Transverse colon (tissue), 4 donors: ENCODE data around the gene DDR2. TPM values are rescaled to one million over a fixed set of nuclear protein-coding genes. Genes with fewer than 3 reads are reported as not detected.
A peak's percentile ranks its signal among the peaks of the same experiment; 100 is the strongest.

ENCODE experiments used
- DNase-seq: peaks from one replicate; pipeline ENCODE4 v3.0.0-alpha.2; 2019
- H3K27ac ChIP-seq, 4 donors: fragments of 200-600 bp; sonication (generic); 2 replicates each; pipeline ENCODE4 v1.5.1; 2016 to 2018; ENCODE audit warnings: inconsistent platforms in 4 of 4
- H3K27me3 ChIP-seq: fragments of 200-600 bp; sonication (generic); 2 replicates; pipeline ENCODE4 v1.5.1; 2017; ENCODE audit warnings: inconsistent platforms
- H3K36me3 ChIP-seq, 4 donors: fragments of 200-600 bp; sonication (generic); 2 replicates each; pipeline ENCODE4 v1.5.1; 2017 to 2019; ENCODE audit warnings: inconsistent platforms in 4 of 4
- H3K4me1 ChIP-seq, 4 donors: fragments of 200-600 bp; sonication (generic); 2 replicates each; pipeline ENCODE4 v1.5.1; 2017 to 2020; ENCODE audit warnings: inconsistent platforms in 4 of 4
- H3K4me3 ChIP-seq, 4 donors: fragments of 200-600 bp; sonication (generic); 1 replicate in 1 of 4; 2 replicates in 3 of 4; pipeline versions ENCODE4 v1.5.1 to v1.6.1; 2017 to 2019; ENCODE audit warnings: inconsistent platforms in 4 of 4
- H3K9me3 ChIP-seq, 2 donors: fragments of 200-600 bp; sonication (generic); 2 replicates each; pipeline ENCODE4 v1.5.1; 2017 to 2019; ENCODE audit warnings: inconsistent platforms in 2 of 2
- CTCF ChIP-seq, 5 experiments: fragments of 200-600 bp in 3 of 5; fragments of 450-650 bp in 2 of 5; sonication (generic) in 3 of 5; IDR thresholded peaks; 1 replicate in 2 of 5; 2 replicates in 3 of 5; pipeline ENCODE4 v1.5.1; 2016 to 2017; ENCODE audit warnings: antibody characterized with exemption in 5 of 5, inconsistent platforms in 3 of 5, mild to moderate bottlenecking in 2 of 5, moderate library complexity in 1 of 5
- EP300 ChIP-seq: sonication (generic); formaldehyde crosslinking; IDR thresholded peaks from one replicate; pipeline ENCODE4 v1.6.1; 2017; ENCODE audit warnings: antibody characterized with exemption, low read depth
- POLR2A ChIP-seq: fragments of 450-650 bp; IDR thresholded peaks from one replicate; pipeline ENCODE4 v1.6.1; 2016; ENCODE audit warnings: antibody characterized with exemption, mild to moderate bottlenecking, moderate library complexity
- POLR2AphosphoS5 ChIP-seq, 3 donors: sonication (generic); formaldehyde crosslinking; IDR thresholded peaks; one replicate each; pipeline ENCODE4 v1.6.1; 2016; ENCODE audit warnings: antibody characterized with exemption in 3 of 3
- WGBS, 2 donors: methylation state at CpG; one replicate each; pipeline ENCODE4 v1.1.5; 2018; ENCODE audit warnings: low coverage in 1 of 2; 5-methylcytosine and 5-hydroxymethylcytosine counted together
- in situ Hi-C, 4 donors: fragments of 200-750 bp; cut with MboI; loops; one replicate each; pipeline versions ENCODE4 v1.15.0 to v1.15.1; 2017; ENCODE audit warnings: low sequenced_read_pairs in 3 of 4, low pct_ligation_motif_present in 1 of 4, low pct_unique_long_range_greater_than_20kb in 1 of 4
- intact Hi-C: fragments of 100-400 bp; cut with DNase I; formaldehyde crosslinking; loops from one replicate; pipeline ENCODE4 v1.15.1; 2023; ENCODE audit warnings: low total_unique reads
- total RNA-seq, 4 donors: library from RNA; depleted of rRNA; stranded (reverse); fragments of >200 nt; gene quantifications; one replicate each; pipeline ENCODE4 v1.1.0, GENCODE V29; 2016

DDR2 gene
- total RNA-seq, 4 donors from 2014 or later = 33.3 to 54.1 (median 42.2) TPM

GRCh38 chr1:162697140-162697895 is 65.1 kb downstream of the DDR2 start:
- Histone ChIP-seq H3K4me1 (peaks cover 16 to 39% (median 18%) of the 10 kb centered on the region in 4 donors), H3K27ac (peak overlapping the region; percentile 71 to 87 (median 79)), H3K9me3 (no peaks in the 10 kb centered on the region), H3K27me3 (no peaks in the 10 kb centered on the region), H3K4me3 (no peak overlapping the region), H3K36me3 (no peaks in the 10 kb centered on the region)
- TF ChIP-seq POLR2A = no peak
- no peak for TF ChIP-seq EP300
- TF ChIP-seq CTCF (IDR thresholded peaks at IDR 0.05) = no peak
- no peak for TF ChIP-seq POLR2AphosphoS5 (IDR thresholded peaks at IDR 0.05)
- DNase-seq = no peak
- in situ Hi-C loops = no loop called here
- intact Hi-C loops = no loop called here
- 56 to 57% methylated on average over 6 of the region's 6 CpGs for WGBS, 2 donors

GRCh38 chr1:162699366-162699765 is 67.1 kb downstream of the DDR2 start:
- no peak overlapping the region for H3K4me3 ChIP-seq
- no peak for TF ChIP-seq EP300
- TF ChIP-seq POLR2A = no peak
- no peak for TF ChIP-seq POLR2AphosphoS5 (IDR thresholded peaks at IDR 0.05)
- no peak for TF ChIP-seq CTCF (IDR thresholded peaks at IDR 0.05)
- H3K36me3 ChIP-seq = no peaks in the 10 kb centered on the region
- H3K27me3 ChIP-seq = no peaks in the 10 kb centered on the region
- in situ Hi-C loops = no loop called here
- peak overlapping the region in 1 of 4 donors; percentile 87 for H3K27ac ChIP-seq
- 82 to 91% methylated on average over 3 of the region's 3 CpGs for WGBS, 2 donors
- H3K9me3 ChIP-seq = no peaks in the 10 kb centered on the region
- intact Hi-C loops = no loop called here
- DNase-seq = no peak
- H3K4me1 ChIP-seq = peaks cover 16 to 35% (median 18%) of the 10 kb centered on the region in 4 donors

- Histone ChIP-seq H3K36me3 (no peaks in the 10 kb centered on the region), H3K27ac (no peak overlapping the region), H3K4me3 (no peak overlapping the region), H3K4me1 (peaks cover 16 to 41% (median 20%) of the 10 kb centered on the region in 4 donors), H3K9me3 (no peaks in the 10 kb centered on the region), H3K27me3 (no peaks in the 10 kb centered on the region)
- TF ChIP-seq CTCF (IDR thresholded peaks at IDR 0.05) (no peak), POLR2A (no peak), POLR2AphosphoS5 (IDR thresholded peaks at IDR 0.05) (no peak), EP300 (no peak)
- 100% methylated on average over 1 of the region's 1 CpG for WGBS, 2 donors
- in situ Hi-C loops = no loop called here
- no peak for DNase-seq
- intact Hi-C loops = no loop called here
These were observed 67.9 kb downstream of the DDR2 start for GRCh38 chr1:162700131-162700530.

- Histone ChIP-seq H3K27me3 (no peaks in the 10 kb centered on the region), H3K4me3 (no peak overlapping the region), H3K36me3 (no peaks in the 10 kb centered on the region), H3K27ac (no peak overlapping the region), H3K4me1 (peaks cover 13 to 40% (median 18%) of the 10 kb centered on the region in 4 donors), H3K9me3 (no peaks in the 10 kb centered on the region)
- TF ChIP-seq EP300 (no peak), CTCF (IDR thresholded peaks at IDR 0.05) (no peak), POLR2AphosphoS5 (IDR thresholded peaks at IDR 0.05) (no peak), POLR2A (no peak)
- in situ Hi-C loops (no loop called here), intact Hi-C loops (no loop called here)
- DNase-seq = no peak
- WGBS, 2 donors = 58 to 60% methylated on average over 1 of the region's 1 CpG
These were observed 69.0 kb downstream of the DDR2 start for GRCh38 chr1:162701286-162701685.
